ENCODE results near the gene RBM39.
A peak's percentile ranks its signal among the peaks of the same experiment; 100 is the strongest.
"Not testable (repeated sequence)": the region's sequence is repeated elsewhere in the genome, so short reads cannot be mapped to it uniquely, and the experiment has no call there.

The RBM39 gene

DNA sequence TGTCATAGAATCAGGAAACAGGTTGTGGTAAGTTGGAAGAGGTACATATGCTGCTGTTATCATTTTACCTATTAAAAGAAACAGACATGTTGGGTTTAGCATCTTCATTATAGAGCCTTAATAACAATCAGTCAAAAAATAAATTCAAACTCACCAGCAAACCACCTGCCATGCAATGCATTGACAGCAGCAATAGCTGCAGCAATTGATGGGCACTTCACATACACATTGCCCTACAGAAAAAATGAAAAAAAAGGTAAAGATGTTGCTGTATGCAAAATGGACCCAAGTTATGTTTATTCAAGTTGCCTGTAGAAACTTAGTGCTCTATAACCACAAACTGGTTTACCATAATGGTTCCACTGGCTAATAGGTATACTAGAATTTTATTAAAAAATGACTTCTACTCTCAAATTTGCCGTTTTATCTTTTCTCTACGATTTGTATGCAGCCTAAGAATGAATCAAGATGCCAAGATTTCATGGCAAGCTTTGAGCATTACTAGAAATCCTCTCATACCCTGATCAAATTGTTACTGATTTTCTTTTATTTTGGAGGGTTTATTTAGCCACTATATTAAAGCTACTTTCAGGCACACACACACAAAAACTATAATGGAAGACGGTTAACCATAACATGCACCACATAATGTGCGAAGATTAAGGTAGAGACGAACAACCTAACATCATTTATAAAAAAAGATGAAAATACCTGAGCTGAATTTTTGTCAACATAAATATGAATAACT is 37.4 kb downstream of the RBM39 start:
- DNase-seq, result no peak

DNA sequence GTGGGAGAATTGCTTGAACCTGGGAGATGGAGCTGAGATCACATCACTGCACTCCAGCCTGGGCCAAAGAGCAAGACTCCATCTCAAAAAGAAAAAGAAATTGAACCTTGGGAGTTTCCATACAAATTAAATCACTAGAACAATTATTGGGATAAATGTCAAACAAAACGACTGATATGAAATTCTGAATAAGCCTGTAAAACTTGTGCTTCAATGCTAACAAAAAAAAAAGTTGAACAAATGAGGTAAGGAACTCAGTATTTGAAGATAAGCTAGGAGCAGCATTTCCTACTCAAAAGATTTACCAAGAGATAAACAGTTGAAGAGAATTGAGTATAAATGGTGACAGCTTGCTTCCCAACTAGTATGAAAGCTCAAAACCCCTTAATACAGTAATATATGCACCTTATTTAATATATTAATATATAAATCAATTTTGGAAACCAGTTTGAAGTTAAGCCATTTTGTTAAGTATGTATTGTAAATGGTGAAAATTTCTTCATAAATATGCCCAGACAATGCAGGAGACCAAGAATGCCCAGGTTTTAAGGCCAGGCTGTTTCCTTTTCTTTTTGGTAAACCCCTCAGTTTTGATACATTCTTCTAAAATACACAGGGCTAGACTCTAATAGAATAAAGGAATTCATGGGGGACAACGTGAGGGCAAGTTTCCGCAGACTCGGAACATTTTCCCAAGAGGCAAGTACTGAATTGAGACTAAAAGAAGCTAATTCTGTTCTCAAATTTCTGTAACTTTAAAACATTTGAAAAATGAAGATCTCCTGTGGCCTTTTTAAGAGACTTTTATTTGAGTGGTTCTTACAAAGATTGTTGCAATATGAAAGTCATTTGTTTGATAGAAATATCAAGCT is 39.0 kb downstream of the RBM39 start:
- no peak for DNase-seq

DNA sequence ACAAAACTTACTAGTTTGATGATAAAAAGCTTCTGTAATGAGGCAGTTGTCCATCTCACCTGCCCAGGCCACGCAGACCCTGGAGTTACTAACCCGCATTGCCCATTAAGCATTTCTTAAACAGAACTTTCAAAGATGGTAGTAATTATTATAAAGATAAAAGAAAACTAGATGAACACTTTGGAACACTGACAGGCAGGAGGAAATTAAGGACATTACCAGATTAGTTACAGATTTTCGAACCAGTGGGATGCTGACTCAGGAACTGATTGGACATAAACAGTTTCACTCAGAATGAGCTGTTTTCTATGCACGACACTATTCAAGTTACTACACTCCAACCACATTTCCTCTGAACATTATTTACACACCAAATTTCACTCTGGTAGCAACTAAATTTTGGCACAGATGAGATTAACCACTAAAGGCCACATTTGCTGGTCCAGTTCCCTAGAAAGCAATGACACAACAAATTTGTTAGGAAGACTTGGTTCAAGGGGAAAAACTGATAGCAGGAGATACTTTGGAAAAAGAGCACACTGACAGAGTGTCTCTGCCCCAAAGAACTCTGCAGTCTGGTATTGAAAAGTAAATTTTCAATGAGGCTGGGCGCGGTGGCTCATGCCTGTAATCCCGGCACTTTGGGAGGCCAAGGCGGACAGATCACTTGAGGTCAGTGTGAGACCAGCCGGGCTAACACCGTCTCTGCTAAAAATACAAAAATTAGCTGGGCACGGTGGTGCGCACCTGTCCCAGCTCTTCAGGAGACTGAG is 39.8 kb downstream of the RBM39 start:
- no peak for DNase-seq

DNA sequence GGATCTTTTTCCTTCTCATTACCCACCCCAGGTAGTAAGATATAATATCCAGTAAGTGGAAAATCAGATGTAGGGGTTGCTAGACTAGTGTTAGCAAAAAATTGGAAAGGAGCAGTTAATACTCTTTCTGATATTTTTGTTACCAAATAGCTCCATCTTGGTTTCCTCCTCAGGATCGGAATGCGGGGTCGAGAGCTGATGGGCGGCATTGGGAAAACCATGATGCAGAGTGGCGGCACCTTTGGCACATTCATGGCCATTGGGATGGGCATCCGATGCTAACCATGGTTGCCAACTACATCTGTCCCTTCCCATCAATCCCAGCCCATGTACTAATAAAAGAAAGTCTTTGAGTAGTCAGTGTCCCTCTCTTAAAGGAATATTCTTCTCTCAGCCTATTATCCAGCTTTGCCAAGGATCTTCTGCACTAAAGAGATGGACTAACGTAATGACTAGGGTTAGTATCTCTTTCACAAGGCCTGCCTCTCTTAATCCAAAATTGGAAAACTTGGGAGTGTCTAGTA is 41.4 kb downstream of the RBM39 start:
- no peak for DNase-seq

DNA sequence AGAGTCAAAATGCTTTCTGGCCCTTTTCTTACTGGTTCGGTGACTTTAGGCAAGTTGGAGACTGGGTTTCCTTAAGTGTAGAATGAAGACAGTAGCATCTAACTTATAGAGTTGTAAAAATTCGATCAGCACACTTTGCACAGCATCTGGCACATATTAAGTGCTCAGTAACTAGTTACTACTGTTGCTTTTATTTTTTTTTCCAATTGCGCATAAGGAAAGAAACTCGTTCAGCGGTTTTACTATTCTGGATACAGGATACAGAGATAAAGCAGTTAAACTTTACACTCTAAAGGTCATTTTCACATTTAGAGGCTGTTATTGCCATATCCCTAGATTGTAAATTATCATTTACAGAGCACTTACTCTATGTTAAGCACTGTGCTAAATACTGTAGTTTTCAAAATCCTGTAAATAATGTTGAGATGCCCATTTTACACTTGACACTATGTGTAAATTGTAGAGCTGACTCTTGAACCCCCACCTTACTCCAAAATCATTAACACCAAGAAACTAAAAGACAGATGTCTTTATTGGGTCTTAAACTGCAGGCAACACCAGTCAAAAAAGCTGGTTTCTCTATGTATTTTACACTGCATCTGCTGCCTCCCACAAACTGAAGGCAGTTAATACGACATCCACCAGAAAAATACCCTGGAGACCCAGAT is 42.0 kb downstream of the RBM39 start:
- DNase-seq, result no peak

DNA sequence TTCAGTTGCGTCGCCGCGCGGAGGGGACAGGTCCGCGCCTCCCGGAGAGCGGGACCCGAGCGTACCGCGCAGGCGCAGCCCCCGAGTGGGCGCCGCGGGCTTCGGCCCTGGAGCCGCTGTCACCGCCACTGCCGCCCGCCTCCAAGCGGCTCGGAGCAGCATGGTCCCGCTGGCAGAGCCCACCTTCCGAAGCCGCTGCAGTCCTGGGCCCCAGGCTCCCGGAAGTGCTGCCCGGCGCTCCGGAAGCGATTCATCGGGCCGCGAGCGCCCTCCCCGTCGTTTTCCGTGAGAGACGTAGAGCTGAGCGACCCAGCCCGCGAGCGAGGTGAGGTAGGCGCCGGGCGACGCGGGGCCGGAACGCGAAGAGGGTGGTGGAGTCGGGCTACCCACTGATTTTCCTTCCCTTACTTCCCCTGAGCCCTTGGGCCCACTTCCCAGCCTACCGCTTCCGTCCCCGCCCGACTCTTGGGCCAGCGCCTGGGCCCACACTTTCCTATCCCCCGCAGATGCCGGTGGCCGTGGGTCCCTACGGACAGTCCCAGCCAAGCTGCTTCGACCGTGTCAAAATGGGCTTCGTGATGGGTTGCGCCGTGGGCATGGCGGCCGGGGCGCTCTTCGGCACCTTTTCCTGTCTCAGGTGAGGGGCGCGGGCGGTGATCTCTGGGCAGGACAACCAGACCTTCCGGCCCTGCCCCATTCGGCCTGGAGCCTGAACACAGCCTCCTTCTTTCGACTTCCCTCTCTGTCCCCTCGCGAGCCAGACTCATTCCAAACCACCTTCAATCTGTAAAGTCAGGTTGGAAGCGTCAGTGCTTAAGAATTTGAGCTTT is 42.7 kb downstream of the RBM39 start, which contains the start of the genes NFS1 and ROMO1:
Gene NFS1, minus strand, starts transcription at position 226 of the 830 bp plus-strand sequence. Its CDS starts 64 bp downstream, at position 162.
Gene ROMO1, plus strand, starts transcription at position 279 of the 830 bp plus-strand sequence. Its CDS starts 228 bp downstream, at position 507.
- peak; percentile 77 to 91 (median 82) for DNase-seq

DNA sequence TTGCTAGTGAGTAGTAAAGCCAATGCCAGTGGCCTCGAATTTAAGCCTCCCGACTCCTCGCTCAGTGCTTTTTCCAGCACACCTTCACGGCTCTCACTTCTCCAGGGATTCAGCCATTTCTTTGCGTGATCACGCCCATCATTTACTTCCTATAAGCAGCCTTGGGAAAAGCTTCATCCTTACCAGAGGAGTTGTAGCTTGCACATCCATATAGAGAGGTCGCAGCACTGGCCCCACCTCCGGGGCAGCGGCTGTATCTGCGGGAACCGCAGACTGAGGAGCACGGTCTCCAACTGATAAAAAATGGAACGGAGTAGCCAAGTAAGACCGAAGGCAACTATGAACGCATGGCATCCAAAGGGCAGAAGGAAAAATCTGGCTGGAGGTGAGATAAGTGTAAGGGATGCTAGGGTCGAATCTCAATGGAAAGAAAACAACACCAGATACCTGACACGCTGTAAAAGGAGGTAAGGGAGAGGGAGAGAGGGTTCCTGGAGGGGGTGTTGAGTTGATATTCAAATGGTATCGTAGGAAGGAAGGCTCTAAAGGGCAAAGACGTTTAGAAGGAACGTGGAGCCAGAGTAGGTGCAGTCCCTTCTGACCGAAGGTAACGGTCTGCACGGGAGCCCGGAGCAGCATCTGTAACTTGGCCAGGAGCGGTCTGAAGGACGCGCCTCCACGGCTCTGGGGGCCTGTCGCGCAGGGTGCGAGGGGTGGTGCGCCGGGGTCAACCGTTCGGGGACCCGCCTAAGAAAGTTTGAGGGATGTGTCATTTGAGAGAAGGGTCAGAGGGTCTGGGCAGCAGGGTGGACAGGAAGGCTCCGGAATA is 43.5 kb downstream of the RBM39 start:
- peak in 2 of 5 experiments; percentile 2 to 15 for DNase-seq

DNA sequence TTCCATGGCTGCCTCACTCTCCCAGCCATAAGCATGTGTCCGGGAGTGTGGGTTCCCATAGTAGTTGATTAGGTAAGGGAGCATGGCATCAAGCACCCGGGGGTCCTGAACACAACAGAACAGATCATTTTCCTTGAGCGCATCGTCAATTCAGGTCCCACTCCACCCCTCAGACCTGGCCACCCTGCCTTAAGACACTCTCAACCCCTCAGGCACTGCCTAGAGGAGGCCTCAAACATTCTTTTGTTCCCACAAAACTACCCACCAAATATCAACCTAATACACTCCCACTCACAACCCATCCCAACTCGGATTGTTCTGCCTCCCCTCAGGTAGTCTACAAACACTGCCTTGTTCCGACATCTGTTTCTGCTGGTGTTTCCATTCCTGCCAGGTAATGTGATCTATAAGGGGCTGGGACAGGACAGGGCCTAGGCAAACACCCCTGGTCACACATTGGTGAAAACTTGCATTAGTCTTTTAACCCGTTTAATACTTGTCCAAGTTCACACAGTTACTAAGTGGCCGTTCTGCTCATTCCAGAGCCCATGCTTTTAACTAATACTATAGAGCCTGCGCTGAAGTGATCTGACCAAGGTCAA is 44.3 kb downstream of the RBM39 start:
- no peak for DNase-seq

DNA sequence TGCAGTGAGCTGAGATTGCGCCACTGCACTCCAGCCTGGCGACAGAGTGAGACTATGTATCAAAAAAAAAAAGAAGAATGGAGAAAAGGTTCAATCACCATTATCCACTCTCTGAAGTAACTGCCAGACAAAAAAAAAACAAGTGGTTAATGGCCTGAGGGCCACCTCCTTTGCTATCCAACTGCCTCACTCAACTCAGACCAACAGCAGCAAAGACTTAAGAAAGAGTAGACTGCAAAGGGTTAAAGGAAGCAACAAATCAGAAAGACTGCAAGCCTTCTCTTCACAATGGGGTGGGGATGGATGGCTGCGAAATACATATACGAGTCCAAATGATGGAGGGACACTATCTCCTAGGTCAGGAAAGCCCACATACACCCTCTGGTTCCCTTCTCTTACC is 46.1 kb downstream of the RBM39 start:
- no peak for DNase-seq

DNA sequence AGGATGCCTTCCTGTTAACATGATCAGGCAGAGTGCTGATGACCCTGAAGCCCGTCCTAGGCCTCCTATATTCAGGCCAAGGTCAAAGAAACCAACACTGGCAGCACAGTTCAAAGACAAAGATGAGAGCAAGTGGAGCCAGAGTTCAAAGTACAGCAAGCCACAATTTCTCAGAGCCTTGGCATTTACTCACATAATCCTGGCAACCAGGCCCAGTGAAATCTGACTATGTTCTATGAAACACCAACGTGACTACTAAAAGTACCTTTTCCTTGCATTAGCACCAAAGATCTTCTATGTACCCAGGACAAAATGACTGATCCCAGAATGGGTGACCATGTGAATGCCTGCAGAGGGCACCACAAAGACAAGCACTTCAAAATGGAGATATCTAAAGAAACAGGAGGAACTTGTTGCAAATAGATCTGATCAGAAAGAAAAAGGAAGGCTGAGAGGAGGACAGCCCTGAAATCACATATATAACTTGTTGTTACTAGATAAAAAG is 46.8 kb downstream of the RBM39 start:
- DNase-seq, result no peak

DNA sequence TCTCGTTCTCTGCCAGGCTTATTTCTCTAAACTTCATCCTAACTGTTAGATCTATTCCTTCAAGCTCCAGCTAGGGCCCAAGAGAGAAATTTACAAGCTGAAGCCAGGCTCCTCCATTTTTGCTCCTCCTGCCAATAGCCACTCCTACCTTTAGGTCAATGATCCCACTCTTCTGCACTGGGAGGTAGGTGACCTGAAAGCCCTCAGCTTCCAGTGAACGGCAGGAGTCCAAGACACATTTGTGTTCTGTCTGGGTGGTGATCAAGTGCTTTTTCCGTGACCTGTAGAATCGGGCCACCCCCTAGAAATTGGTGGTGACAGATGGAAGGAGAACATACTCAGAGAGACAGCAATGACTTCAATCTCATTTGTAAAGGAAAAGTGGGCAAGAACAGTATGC is 51.8 kb downstream of the RBM39 start:
- no peak for DNase-seq

DNA sequence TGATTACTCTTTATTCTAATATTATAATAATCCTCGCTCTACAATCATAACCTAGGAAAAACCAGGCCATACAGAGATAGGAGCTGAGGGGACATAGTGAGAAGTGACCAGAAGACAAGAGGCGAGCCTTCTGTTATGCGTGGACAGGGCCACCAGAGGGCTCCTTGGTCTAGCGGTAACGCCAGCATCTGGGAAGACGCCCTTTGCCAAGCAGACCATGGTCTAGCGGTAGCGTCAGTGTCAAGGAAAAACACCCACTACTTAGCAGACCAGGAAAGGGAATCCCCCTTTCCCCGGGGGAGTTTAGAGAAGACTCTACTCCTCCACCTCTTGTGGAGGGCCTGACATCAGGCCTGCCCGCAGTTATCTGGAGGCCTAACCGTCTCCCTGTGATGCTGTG is 55.2 kb downstream of the RBM39 start:
- not testable (repeated sequence) for DNase-seq

DNA sequence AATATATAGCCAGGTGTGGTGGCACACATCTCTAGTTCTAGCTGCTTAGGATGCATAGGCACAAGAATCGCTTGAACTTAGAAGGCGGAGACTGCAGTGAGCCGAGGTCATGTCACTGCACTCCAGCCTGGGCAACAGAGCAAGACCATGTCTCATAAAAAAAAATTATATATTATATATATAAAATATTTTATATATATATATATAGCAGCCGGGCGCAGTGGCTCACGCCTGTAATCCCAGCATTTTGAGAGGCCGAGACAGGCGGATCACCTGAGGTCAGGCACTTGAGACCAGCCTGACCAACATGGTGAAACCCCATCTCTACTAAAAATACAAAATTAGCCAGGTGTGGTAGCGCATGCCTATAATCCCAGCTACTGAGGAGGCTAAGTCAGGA is 56.7 kb downstream of the RBM39 start:
- DNase-seq, result not testable (repeated sequence)

DNA sequence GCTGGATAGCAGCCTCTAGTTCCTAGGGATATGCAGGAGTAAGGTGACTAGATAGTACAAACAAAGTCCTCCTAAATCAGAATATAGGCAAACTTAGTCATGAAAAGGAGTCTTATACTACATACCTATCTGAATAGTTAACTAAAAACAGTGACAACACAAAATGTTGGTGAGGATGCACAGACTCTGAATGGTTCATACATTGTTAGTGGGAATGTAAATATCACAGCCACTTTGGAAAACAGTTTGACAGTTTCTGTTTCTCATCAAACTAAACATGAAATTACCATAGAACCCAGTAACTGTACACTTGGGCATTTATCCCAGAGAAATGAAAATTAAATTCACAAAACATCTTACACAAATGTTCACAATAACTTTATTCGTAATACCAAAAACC is 60.1 kb downstream of the RBM39 start:
- no peak for DNase-seq

DNA sequence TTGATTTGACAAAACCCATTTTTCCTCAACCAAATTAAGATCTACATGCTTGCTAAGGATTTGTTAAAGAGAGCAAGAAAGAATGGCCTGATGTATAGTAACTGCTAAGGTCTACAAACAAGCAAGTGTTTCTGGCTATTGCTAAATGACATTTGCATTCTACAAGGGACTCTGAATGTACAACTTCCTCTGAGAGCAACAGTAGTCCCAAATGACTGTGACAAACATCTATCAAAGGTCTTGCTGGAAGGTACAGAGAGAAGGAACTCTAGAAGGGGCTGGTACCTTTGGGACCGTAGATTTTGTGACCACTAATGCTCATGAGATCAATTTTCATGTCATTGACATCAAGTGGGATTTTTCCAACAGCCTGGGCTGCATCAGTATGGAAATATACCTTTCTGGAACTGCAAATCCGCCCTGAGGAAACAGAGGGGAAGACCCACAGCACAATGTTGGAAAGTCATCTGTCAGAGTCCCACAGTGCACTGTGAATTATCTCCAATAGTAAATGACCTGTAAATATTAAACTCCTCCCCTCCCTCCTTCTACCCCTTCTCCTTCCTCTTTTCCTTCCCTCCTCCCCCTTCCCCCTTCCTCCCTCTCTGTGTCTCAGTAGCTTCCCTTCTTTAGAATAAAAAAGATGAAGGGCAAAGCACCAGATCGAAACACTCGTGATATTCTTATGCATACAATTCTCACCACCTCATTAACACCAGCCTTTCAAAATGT is 61.4 kb downstream of the RBM39 start:
- no peak for DNase-seq

DNA sequence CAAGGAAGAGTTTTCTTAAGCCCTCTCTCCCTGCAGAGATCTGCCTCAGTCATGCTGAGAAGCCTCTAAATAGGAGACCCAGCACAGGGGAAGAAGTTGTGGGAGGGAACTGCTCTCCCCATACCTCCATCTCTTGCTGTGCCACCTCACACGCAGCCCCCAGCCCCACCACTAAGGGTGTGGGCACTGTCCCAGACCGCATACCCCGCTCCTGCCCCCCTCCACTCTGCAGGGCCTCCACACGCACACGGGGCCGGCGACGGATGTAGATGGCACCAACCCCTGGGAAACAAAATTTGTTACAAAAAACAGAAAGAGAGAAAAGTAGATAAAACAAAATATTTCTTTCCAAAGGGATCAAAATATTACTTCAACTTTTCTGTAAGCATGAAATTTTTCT is 67.1 kb downstream of the RBM39 start:
- no peak for DNase-seq

DNA sequence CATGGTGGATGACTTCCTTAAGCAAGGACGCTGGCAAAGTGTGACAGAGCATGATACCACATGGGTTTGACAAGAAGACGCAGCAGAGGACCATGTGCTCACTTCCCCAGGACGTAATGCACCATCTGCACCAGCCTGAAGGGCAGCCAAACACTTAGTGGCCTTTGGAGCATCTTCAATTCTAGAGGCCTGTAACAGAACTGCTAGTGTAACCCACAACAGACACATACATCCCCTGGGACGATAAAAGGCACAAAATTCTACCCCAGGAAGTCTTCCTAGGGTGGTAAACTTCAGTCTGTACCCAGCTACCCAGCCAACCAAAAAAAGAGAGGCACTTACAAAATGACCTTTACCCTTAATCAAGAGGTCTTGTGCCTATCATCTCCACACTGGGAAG is 68.2 kb downstream of the RBM39 start:
- no peak for DNase-seq

DNA sequence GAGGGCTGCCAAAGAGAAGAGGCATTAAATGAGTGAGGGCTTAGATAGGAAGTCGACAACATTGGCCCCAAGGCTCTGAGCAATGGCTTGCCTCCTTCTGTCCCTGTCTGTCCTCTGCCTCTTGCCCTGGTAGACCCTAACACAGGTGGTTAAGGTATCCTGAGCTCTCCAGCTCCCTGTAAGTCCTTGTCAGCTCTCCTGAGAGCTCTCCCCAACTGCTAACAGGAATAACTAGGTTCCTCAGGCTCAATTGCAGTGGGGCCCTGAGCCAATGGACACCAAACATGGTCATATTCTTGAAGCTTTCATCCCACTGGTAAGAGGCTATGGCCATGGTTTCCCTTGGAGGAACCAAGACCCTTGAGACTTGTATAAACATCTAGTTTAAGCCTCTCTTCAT is 72.4 kb downstream of the RBM39 start:
- DNase-seq, result no peak

DNA sequence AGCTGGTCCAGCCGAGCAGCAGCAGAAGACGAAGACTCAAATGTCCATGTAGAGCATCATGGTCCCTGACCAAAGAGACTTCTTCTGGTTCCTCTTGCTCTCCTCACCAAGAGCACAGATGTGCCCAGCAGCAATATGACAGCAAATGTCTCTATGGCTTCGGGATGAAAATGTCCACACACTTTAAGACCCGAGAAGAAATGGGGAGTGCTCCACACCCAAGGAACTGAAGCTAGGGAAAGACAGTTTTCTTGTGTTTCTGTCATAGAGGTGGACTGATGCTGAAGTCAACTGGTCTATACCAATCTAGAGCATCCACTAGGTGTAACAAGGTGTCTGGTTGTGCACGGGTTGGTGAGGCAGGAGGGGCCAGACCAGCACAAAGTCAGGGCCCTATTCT is 72.8 kb downstream of the RBM39 start:
- DNase-seq, result no peak
